ENCODE data around the gene IKZF2. TPM values are rescaled to one million over a fixed set of nuclear protein-coding genes. Genes with fewer than 3 reads are reported as not detected.

The IKZF2 gene
- total and polyA plus RNA-seq, 9 of the 15 experiments (the other 6 are each of a cell fraction or from before 2014, with no cell fraction given) = 0.04 to 0.54 (median 0.22) TPM

DNA sequence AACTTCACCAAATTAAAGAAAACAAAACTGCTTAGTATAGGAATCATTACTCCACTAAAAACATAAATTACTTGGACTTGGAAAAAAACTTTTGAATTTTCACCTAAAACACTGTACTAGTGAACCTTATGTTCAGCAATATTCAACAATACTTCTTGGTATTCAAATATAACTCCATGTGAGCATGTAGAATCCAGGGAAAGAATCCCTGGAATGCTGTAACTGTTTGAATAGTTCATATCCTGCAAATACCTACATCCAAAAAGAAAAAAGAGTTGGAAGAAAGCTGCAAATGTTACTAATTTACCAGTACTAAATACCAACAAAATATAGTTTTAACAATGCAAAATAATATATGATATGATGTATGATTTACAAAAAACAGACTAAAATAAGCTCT, 65.4 kb downstream of the IKZF2 start (continued):
- TF ChIP-seq, protein P1, sequence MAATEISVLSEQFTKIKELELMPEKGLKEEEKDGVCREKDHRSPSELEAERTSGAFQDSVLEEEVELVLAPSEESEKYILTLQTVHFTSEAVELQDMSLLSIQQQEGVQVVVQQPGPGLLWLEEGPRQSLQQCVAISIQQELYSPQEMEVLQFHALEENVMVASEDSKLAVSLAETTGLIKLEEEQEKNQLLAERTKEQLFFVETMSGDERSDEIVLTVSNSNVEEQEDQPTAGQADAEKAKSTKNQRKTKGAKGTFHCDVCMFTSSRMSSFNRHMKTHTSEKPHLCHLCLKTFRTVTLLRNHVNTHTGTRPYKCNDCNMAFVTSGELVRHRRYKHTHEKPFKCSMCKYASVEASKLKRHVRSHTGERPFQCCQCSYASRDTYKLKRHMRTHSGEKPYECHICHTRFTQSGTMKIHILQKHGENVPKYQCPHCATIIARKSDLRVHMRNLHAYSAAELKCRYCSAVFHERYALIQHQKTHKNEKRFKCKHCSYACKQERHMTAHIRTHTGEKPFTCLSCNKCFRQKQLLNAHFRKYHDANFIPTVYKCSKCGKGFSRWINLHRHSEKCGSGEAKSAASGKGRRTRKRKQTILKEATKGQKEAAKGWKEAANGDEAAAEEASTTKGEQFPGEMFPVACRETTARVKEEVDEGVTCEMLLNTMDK (IDR thresholded peaks at IDR 0.05; ENCODE audit: borderline replicate concordance, insufficient read depth, low read depth, low read length, poor library complexity, severe bottlenecking) = no peak
- no peak for TF ChIP-seq SRSF1 (IDR thresholded peaks at IDR 0.05; ENCODE audit: low read depth, low read length)
- TF ChIP-seq IFI16 (CRISPR knock-in tag; IDR thresholded peaks at IDR 0.05) = no peak
- no peak for TF ChIP-seq BACH1 (tag; IDR thresholded peaks at IDR 0.05)

DNA sequence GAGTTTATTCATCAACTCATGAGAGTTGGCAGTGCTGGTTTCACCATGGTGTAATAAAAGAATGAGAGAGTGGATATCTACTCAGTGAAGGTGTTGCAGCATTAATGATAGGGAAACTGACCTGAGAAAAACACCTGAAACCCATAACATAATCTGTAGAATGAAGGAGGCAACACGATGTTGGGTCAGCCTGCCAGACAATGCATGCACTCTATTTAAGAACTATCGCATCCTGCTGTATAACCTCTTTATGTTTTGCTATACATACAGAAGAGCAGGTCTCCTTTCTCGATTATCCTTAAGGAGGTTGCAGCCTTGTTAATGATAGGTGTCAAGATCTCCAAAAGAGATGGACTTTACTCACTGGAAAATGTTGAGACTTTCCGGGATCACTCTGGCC, 65.9 kb downstream of the IKZF2 start:
- Histone ChIP-seq H2AFZ (ENCODE audit: low read depth, low read length) (no peak overlapping the region), H3K9ac (ENCODE audit: insufficient read depth in 1 of 2, low read depth in 2 of 2, low read length in 2 of 2) (no peak overlapping the region), H3K4me2 (ENCODE audit: insufficient read depth, low read length) (no peak overlapping the region), H3K4me1 (replicated peaks in 1 of 2; ENCODE audit: control insufficient read depth in 2 of 2, insufficient read depth in 2 of 2, low read length in 2 of 2) (no peaks in the 10 kb centered on the region), H3K36me3 (ENCODE audit: control insufficient read depth, insufficient read depth, low read length) (no peaks in the 10 kb centered on the region), H3K79me2 (ENCODE audit: control insufficient read depth, insufficient read depth, low read length) (no peaks in the 10 kb centered on the region), H3K9me3 (replicated peaks; ENCODE audit: control insufficient read depth, insufficient read depth, low read depth, low read length) (no peaks in the 10 kb centered on the region), H3K27me3 (ENCODE audit: control insufficient read depth in 2 of 2, insufficient read depth in 2 of 2, low read length in 2 of 2) (no peaks in the 10 kb centered on the region), H3K4me3 (no peak overlapping the region), H3K9me1 (ENCODE audit: control insufficient read depth, insufficient read depth, low read length) (no peaks in the 10 kb centered on the region), H3K27ac (ENCODE audit: extremely low read depth, low read depth, low read length) (no peak overlapping the region), H4K20me1 (replicated peaks; ENCODE audit: control insufficient read depth, insufficient read depth, low read length) (no peaks in the 10 kb centered on the region)
- no TSS peak for BruUV-seq (replicated peaks)
- TF ChIP-seq, protein P2, sequence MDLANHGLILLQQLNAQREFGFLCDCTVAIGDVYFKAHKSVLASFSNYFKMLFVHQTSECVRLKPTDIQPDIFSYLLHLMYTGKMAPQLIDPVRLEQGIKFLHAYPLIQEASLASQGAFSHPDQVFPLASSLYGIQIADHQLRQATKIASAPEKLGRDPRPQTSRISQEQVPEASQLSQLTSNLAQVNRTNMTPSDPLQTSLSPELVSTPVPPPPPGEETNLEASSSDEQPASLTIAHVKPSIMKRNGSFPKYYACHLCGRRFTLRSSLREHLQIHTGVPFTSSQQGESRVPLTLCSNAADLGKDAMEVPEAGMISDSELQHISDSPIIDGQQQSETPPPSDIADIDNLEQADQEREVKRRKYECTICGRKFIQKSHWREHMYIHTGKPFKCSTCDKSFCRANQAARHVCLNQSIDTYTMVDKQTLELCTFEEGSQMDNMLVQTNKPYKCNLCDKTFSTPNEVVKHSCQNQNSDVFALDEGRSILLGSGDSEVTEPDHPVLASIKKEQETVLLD (IDR thresholded peaks at IDR 0.05) = no peak
- TF ChIP-seq C11orf30 (IDR thresholded peaks at IDR 0.05; ENCODE audit: low read depth) (no peak), MAFF (IDR thresholded peaks at IDR 0.05; ENCODE audit: low read length) (no peak), MTA3 (IDR thresholded peaks at IDR 0.05; ENCODE audit: borderline replicate concordance) (no peak), NFE2 (IDR thresholded peaks at IDR 0.05; ENCODE audit: low read depth) (no peak), PYGO2 (tag; IDR thresholded peaks at IDR 0.05) (no peak), PCBP2 (IDR thresholded peaks at IDR 0.05; ENCODE audit: low read depth, low read length, poor library complexity, severe bottlenecking) (no peak), BACH1 (tag; IDR thresholded peaks at IDR 0.05) (no peak), RCOR1 (IDR thresholded peaks at IDR 0.05; ENCODE audit: borderline replicate concordance in 1 of 2, low read depth in 2 of 2, low read length in 2 of 2) (no peak), NR2C1 (IDR thresholded peaks at IDR 0.05) (no peak), NR2C1 (tag; IDR thresholded peaks at IDR 0.05) (no peak), RBBP5 (IDR thresholded peaks at IDR 0.05; ENCODE audit: borderline replicate concordance, insufficient read depth, low read length, poor library complexity, severe bottlenecking) (no peak), MYC (IDR thresholded peaks at IDR 0.05; ENCODE audit: low read depth, low read length) (no peak), MYC (CRISPR knock-in tag; IDR thresholded peaks at IDR 0.05; ENCODE audit: borderline replicate concordance, low read depth) (no peak)
- TF ChIP-seq, protein P3, sequence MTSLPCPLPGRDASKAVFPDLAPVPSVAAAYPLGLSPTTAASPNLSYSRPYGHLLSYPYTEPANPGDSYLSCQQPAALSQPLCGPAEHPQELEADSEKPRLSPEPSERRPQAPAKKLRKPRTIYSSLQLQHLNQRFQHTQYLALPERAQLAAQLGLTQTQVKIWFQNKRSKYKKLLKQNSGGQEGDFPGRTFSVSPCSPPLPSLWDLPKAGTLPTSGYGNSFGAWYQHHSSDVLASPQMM (CRISPR knock-in tag; IDR thresholded peaks at IDR 0.05) = no peak
- ChIA-PET POLR2A (no interaction called here), CTCF (ENCODE audit: low intra/inter-chr PET ratio) (no interaction called here)
- 0% methylated on average over 4 of the region's 4 CpGs for WGBS (ENCODE audit: insufficient coverage, low coverage, missing lambda C conversion rate)
- intact Hi-C loops (cut with micrococcal nuclease) = no loop called here
- in situ Hi-C loops (cut with MboI) = no loop called here
- FAIRE-seq = no peak
- DNase-seq (ENCODE audit: extremely low read depth in 1 of 4, low spot score in 3 of 4) = no peak
- ATAC-seq = no peak
